Activated CD8-positive, alpha-beta memory T cell treated with anti-CD3 and anti-CD28 coated beads, Interleukin-2, amount 10 ng/mL, durations not matched to agents 7 days and 5 days (primary cell): ENCODE data around the gene TIRAP. TPM values are rescaled to one million over a fixed set of nuclear protein-coding genes. Genes with fewer than 3 reads are reported as not detected.

Experiments
- ATAC-seq: fragments of 150-1000 bp; cut with Tn5 transposase; one replicate; pipeline ENCODE4 v1.10.0; 2021; ENCODE audit warnings: moderate library complexity
- CTCF ChIA-PET: fragments of 350-600 bp; sonication (Branson Sonifier 250); formaldehyde crosslinking; loops from one replicate; lab custom pipeline; 2021; ENCODE audit warnings: antibody characterized with exemption; lab: Charles Lee
- DNase-seq: peaks from one replicate; pipeline ENCODE4 v3.0.0-alpha.2; 2020
- H3K27ac Mint-ChIP-seq: one replicate; pipeline ENCODE4 v1.8.0; 2021; ENCODE audit warnings: mild to moderate bottlenecking, mixed read lengths
- H3K27me3 Mint-ChIP-seq: one replicate; pipeline ENCODE4 v1.8.0; 2021; ENCODE audit warnings: mixed read lengths
- H3K36me3 Mint-ChIP-seq: one replicate; pipeline ENCODE4 v1.8.0; 2021; ENCODE audit warnings: mild to moderate bottlenecking, mixed read lengths
- H3K4me1 Mint-ChIP-seq: one replicate; pipeline ENCODE4 v1.8.0; 2021; ENCODE audit warnings: mixed read lengths
- H3K4me3 Mint-ChIP-seq: one replicate; pipeline ENCODE4 v1.8.0; 2021; ENCODE audit warnings: mild to moderate bottlenecking, moderate library complexity, mixed read lengths
- H3K9me3 Mint-ChIP-seq: one replicate; pipeline ENCODE4 v1.8.0; 2022; ENCODE audit warnings: low read depth, mixed read lengths
- total RNA-seq, 2 experiments: library from RNA; stranded (reverse); gene quantifications; one replicate each; pipeline ENCODE4 v1.2.3, GENCODE V29; 2021

The TIRAP gene
- total RNA-seq, 2 experiments from 2014 or later = 14.3 to 14.8 TPM

- no peaks in the 10 kb centered on the region for H3K27me3 Mint-ChIP-seq
- no peaks in the 10 kb centered on the region for H3K9me3 Mint-ChIP-seq
- peak within 1 kb of the TSS; percentile 83 for H3K4me3 Mint-ChIP-seq
- H3K36me3 Mint-ChIP-seq = peaks cover 49% of the 10 kb centered on the region
- ATAC-seq (peak; percentile 99), DNase-seq (peak; percentile 100)
- CTCF ChIA-PET = interaction anchor here (0.9 to 2.1 kb wide), 2 partner anchors 14 to 345 kb away, joined by 3 to 10 read pairs; partner anchors contain the start of gene TIRAP
- H3K27ac Mint-ChIP-seq = peak within 1 kb of the TSS; percentile 88
- peaks cover 40% of the 10 kb centered on the region for H3K4me1 Mint-ChIP-seq
These were observed 13.9 kb upstream of the TIRAP start, which contains the start of the genes FOXRED1 and SRPRA for GRCh38 chr11:126268708-126269579. Gene FOXRED1 (plus strand): TSS chr11:126269154. CDS start chr11:126269207, 53 bp downstream. Gene SRPRA (minus strand): TSS chr11:126268895. CDS start chr11:126268804, 91 bp downstream.

GRCh38 chr11:126277322-126277721 is 5.6 kb upstream of the TIRAP start:
- DNase-seq (no peak), ATAC-seq (no peak)
- CTCF ChIA-PET = no interaction called here
- H3K9me3 Mint-ChIP-seq = no peaks in the 10 kb centered on the region
- no peak overlapping the region for H3K27ac Mint-ChIP-seq
- no peaks in the 10 kb centered on the region for H3K27me3 Mint-ChIP-seq
- H3K4me1 Mint-ChIP-seq = peaks cover 19% of the 10 kb centered on the region
- no peak overlapping the region for H3K4me3 Mint-ChIP-seq
- peaks cover 28% of the 10 kb centered on the region for H3K36me3 Mint-ChIP-seq

GRCh38 chr11:126277780-126278179 is 5.1 kb upstream of the TIRAP start:
- Mint-ChIP-seq H3K27me3 (no peaks in the 10 kb centered on the region), H3K9me3 (no peaks in the 10 kb centered on the region), H3K27ac (peak overlapping the region; percentile 33), H3K4me1 (peaks cover 21% of the 10 kb centered on the region), H3K4me3 (no peak overlapping the region), H3K36me3 (peaks cover 24% of the 10 kb centered on the region)
- DNase-seq (no peak), ATAC-seq (no peak)
- CTCF ChIA-PET = no interaction called here

GRCh38 chr11:126279191-126279590 is 3.7 kb upstream of the TIRAP start:
- ATAC-seq (no peak), DNase-seq (no peak)
- CTCF ChIA-PET = no interaction called here
- Mint-ChIP-seq H3K4me3 (no peak overlapping the region), H3K27ac (no peak overlapping the region), H3K27me3 (no peaks in the 10 kb centered on the region), H3K36me3 (peaks cover 19% of the 10 kb centered on the region), H3K4me1 (peaks cover 30% of the 10 kb centered on the region), H3K9me3 (no peaks in the 10 kb centered on the region)

GRCh38 chr11:126280595-126280994 is 2.3 kb upstream of the TIRAP start:
- no peak for ATAC-seq
- Mint-ChIP-seq H3K4me3 (no peak overlapping the region), H3K36me3 (peaks cover 15% of the 10 kb centered on the region), H3K27ac (peak overlapping the region; percentile 76), H3K27me3 (no peaks in the 10 kb centered on the region), H3K4me1 (peaks cover 39% of the 10 kb centered on the region), H3K9me3 (no peaks in the 10 kb centered on the region)
- CTCF ChIA-PET = interaction anchor here (0.7 to 1.6 kb wide), 3 partner anchors 21 to 38 kb away, joined by 3 to 4 read pairs (median 3); no protein-coding TSS in a partner anchor
- DNase-seq = no peak

- Mint-ChIP-seq H3K36me3 (peaks cover 11% of the 10 kb centered on the region), H3K27ac (no peak overlapping the region), H3K9me3 (no peaks in the 10 kb centered on the region), H3K4me1 (peaks cover 37% of the 10 kb centered on the region), H3K27me3 (no peaks in the 10 kb centered on the region), H3K4me3 (peak overlapping the region; percentile 98)
- ATAC-seq = no peak
- no peak for DNase-seq
- CTCF ChIA-PET = interaction anchor here (0.6 to 1.6 kb wide), 4 partner anchors 20 to 37 kb away, joined by 3 to 4 read pairs (median 3); no protein-coding TSS in a partner anchor
These were observed 1.6 kb upstream of the TIRAP start for GRCh38 chr11:126281245-126281644.

- Mint-ChIP-seq H3K27ac (peak overlapping the region; percentile 87), H3K9me3 (no peaks in the 10 kb centered on the region), H3K27me3 (no peaks in the 10 kb centered on the region), H3K36me3 (peaks cover 11% of the 10 kb centered on the region), H3K4me1 (peaks cover 39% of the 10 kb centered on the region), H3K4me3 (peak overlapping the region; percentile 98)
- no peak for ATAC-seq
- no peak for DNase-seq
- CTCF ChIA-PET = no interaction called here
These were observed 1.2 kb upstream of the TIRAP start for GRCh38 chr11:126281666-126282175.

- no peaks in the 10 kb centered on the region for H3K9me3 Mint-ChIP-seq
- CTCF ChIA-PET = interaction anchor here (1.7 kb wide), 1 partner anchor 13 kb away, joined by 10 read pairs; the partner anchor contains the start of genes FOXRED1 and SRPRA
- H3K36me3 Mint-ChIP-seq = peaks cover 8% of the 10 kb centered on the region
- H3K27me3 Mint-ChIP-seq = no peaks in the 10 kb centered on the region
- peak overlapping the region; percentile 98 for H3K4me3 Mint-ChIP-seq
- H3K27ac Mint-ChIP-seq = peak overlapping the region; percentile 87
- peaks cover 41% of the 10 kb centered on the region for H3K4me1 Mint-ChIP-seq
- peak; percentile 21 for ATAC-seq
- peak; percentile 55 for DNase-seq
These were observed 545 bp upstream of the TIRAP start for GRCh38 chr11:126282361-126282735.

GRCh38 chr11:126284829-126285228 is 1.9 kb downstream of the TIRAP start:
- H3K4me1 Mint-ChIP-seq = peaks cover 41% of the 10 kb centered on the region
- H3K9me3 Mint-ChIP-seq = no peaks in the 10 kb centered on the region
- peaks cover 12% of the 10 kb centered on the region for H3K36me3 Mint-ChIP-seq
- peak overlapping the region; percentile 66 for H3K4me3 Mint-ChIP-seq
- peak overlapping the region; percentile 68 for H3K27ac Mint-ChIP-seq
- no peaks in the 10 kb centered on the region for H3K27me3 Mint-ChIP-seq
- ATAC-seq (peak; percentile 22), DNase-seq (peak; percentile 85)
- CTCF ChIA-PET = interaction anchor here (1.8 kb wide), 1 partner anchor 26 kb away, joined by 4 read pairs; no protein-coding TSS in a partner anchor

GRCh38 chr11:126288237-126288636 is 5.3 kb downstream of the TIRAP start:
- DNase-seq (no peak), ATAC-seq (no peak)
- Mint-ChIP-seq H3K27ac (no peak overlapping the region), H3K9me3 (no peaks in the 10 kb centered on the region), H3K4me1 (peaks cover 22% of the 10 kb centered on the region), H3K4me3 (no peak overlapping the region), H3K27me3 (no peaks in the 10 kb centered on the region), H3K36me3 (peaks cover 21% of the 10 kb centered on the region)
- CTCF ChIA-PET = no interaction called here

GRCh38 chr11:126290887-126291286 is 8.0 kb downstream of the TIRAP start:
- Mint-ChIP-seq H3K4me1 (peaks cover 12% of the 10 kb centered on the region), H3K27ac (no peak overlapping the region), H3K4me3 (no peak overlapping the region), H3K9me3 (no peaks in the 10 kb centered on the region), H3K27me3 (no peaks in the 10 kb centered on the region), H3K36me3 (peaks cover 32% of the 10 kb centered on the region)
- no peak for ATAC-seq
- CTCF ChIA-PET = interaction anchor here (0.7 to 1.2 kb wide), 3 partner anchors 13 to 27 kb away, joined by 3 to 4 read pairs (median 3); partner anchors contain the start of gene DCPS
- DNase-seq = no peak

- CTCF ChIA-PET = interaction anchor here (1.3 kb wide), 1 partner anchor 187 kb away, joined by 5 read pairs; no protein-coding TSS in a partner anchor
- ATAC-seq = no peak
- H3K27ac Mint-ChIP-seq = no peak overlapping the region
These were observed 10.8 kb downstream of the TIRAP start for GRCh38 chr11:126293726-126294125.

GRCh38 chr11:126297004-126297403 is 14.1 kb downstream of the TIRAP start:
- Mint-ChIP-seq H3K9me3 (no peaks in the 10 kb centered on the region), H3K36me3 (peaks cover 34% of the 10 kb centered on the region), H3K27ac (no peak overlapping the region), H3K27me3 (no peaks in the 10 kb centered on the region), H3K4me1 (peaks cover 8% of the 10 kb centered on the region), H3K4me3 (no peak overlapping the region)
- DNase-seq = no peak
- ATAC-seq = no peak
- CTCF ChIA-PET = no interaction called here

More at GRCh38 chr11:126293726-126294125, 10.8 kb downstream of the TIRAP start:
- H3K27me3 Mint-ChIP-seq = no peaks in the 10 kb centered on the region
- no peak for DNase-seq
- H3K4me3 Mint-ChIP-seq = no peak overlapping the region
- no peaks in the 10 kb centered on the region for H3K9me3 Mint-ChIP-seq
- H3K4me1 Mint-ChIP-seq = peaks cover 8% of the 10 kb centered on the region
- peaks cover 33% of the 10 kb centered on the region for H3K36me3 Mint-ChIP-seq
